GM11168 (cell line): ENCODE measurements around the gene HLA-DQA2.

Experiments used
- in situ Hi-C: fragments of 300-500 bp; cut with MboI; formaldehyde crosslinking; loops from one replicate; pipeline ENCODE4 v1.12.0; 2022; ENCODE audit warnings: low sequenced_read_pairs; ENCODE audit not compliant: unreplicated experiment

The HLA-DQA2 gene

GRCh38 chr6:32772656-32773055, 31.5 kb downstream of the HLA-DQA2 start:
- in situ Hi-C loops = loop anchor here (25.0 kb wide), 1 partner anchor 710 kb away; no protein-coding TSS in a partner anchor

DNA sequence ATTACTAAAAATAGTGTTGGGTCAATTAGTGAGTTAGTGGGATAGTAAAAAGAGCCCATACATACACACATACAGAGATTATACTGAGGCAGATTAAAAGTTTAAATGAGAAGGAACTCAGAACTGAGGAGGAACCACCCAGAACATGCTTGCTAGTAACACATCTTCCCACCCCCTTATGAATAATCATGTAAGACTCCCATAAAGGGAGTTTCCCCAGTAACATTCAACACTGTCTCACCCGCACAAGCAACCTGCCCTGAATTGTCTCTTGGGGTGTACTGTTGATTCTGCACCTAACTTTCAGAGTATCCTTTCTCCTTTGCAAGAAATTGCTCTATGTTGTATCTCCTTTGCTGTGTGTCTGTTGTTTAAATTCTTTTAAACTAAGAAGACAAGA, 33.2 kb downstream of the HLA-DQA2 start:
- in situ Hi-C loops = loop anchor here (25.0 kb wide), 1 partner anchor 712 kb away; no protein-coding TSS in a partner anchor

DNA sequence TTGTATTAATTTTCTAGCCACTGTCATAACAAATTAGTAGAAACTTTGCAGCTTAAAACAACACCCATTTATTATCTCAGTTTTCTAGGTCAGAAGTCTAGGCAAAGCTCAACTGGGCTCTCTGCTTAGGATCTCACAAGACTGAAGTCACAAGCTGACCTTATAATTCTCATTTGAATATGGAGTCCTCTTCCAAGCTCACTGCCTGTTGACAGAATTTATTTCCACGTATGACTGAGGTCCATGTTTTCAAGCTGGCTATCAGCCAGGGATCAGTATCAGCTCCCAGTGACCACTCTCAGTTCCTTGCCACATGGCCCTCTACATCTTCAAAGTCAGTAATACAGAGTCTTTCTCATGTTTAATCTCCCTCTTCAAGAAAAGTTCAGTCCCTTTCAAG, 33.9 kb downstream of the HLA-DQA2 start:
- in situ Hi-C loops = loop anchor here (25.0 kb wide), 1 partner anchor 538 kb away; no protein-coding TSS in a partner anchor

- in situ Hi-C loops = loop anchor here (25.0 kb wide), 1 partner anchor 542 kb away; no protein-coding TSS in a partner anchor
Observed at GRCh38 chr6:32779036-32779435, 37.8 kb downstream of the HLA-DQA2 start.

DNA sequence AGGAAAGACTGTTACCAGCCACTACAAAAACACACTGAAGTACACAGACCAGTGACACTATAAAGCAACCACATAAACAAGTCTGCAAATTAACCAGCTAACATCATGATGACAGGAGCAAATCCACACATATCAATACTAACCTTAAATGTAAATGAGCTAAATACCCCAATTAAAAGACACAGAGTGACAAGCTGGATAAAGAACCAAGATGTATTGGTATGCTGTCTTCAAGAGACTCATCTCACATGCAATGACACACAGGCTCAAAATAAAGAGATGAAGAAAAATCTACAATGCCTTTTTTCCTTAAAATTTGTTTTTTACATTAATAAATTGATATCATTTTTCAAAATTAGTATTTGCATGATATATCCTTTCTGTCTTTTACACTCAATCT, 41.7 kb downstream of the HLA-DQA2 start:
- in situ Hi-C loops = loop anchor here (25.0 kb wide), 1 partner anchor 546 kb away; no protein-coding TSS in a partner anchor

DNA sequence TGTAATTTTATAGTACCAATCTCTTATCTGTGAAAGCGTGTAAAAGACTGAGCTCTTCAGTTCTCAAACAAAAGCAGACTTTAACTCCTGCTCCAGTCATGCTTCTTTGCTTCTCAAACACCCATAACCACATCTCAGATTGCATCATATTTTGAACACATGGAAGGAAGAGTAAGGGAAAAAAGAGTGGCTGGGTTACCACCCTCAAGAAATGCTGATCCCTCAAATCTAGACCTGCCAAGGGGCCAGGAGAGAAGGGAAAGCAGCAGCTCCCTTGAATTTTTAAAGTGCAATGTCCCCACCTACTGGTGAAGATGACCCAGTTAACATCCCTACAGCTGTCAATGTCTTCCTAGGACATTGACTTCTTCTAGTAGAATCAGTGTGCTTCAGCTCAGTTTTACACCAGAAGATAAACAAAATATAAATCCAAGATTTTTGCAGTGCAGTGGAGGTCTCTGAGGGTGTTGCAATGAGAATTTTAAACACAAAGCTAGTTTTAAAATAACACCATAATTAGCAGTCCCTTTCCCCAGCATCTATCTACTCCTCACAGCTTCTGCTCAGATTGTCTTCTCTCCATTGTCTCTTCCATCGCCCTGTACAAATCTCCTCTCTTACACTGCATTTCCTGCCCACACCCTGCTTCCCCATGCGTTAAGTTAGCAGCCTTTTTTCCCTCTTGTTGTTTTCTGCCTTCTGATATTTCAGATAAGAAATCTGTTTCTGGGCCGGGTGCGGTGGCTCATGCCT, 44.8 kb downstream of the HLA-DQA2 start:
- in situ Hi-C loops = loop anchor here (25.0 kb wide), 1 partner anchor 549 kb away; no protein-coding TSS in a partner anchor

- in situ Hi-C loops = loop anchor here (10.0 to 25.0 kb wide), 2 partner anchors 376 to 553 kb away; no protein-coding TSS in a partner anchor
Observed at GRCh38 chr6:32790306-32790705, 49.1 kb downstream of the HLA-DQA2 start.

DNA sequence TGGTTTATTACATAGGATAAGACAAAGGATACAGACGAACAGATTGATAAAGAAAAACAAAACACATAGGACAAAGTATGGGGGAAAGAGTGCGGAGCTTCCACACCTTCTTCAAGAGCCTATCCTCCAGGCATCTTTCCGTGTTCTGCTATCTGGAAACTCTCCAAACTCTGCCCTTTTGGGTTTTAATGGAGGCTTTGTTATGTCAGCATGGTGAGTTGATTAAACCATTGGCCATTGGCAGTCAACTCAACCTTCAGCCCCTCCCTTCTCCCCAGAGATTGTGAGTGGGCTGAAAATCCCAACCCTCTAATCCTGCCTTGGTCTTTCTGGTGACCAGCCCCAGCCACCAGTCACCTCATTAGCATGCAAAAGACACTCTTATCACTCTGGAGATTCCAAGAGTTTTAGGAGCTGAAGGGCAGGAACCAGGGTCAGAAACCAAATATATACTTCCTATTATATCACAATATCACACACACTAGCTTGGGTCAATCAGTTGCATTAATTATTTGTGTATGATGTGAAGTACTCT, 51.8 kb downstream of the HLA-DQA2 start:
- in situ Hi-C loops = loop anchor here (10.0 to 25.0 kb wide), 2 partner anchors 378 to 556 kb away; no protein-coding TSS in a partner anchor

DNA sequence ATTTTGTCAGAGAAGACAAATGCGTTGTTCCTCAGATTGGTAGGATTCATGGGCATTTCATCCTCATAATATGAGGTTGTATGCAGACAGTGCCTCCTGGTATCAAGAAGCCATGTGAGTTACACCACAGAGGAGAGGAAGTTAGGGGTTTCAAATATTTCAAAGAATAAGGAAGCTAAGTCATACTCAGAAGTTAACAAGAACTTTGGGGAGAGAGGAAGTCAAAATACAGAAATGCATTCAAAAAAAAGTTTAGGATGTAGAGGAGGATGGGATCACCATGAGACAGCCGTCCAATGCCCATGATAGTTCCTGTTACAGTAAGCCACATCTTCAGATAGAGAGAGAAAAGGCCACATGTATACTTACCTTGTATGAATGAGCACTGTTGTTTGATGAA, 53.3 kb downstream of the HLA-DQA2 start:
- in situ Hi-C loops = loop anchor here (10.0 to 25.0 kb wide), 2 partner anchors 380 to 557 kb away; no protein-coding TSS in a partner anchor
